GM21381 (cell line): ENCODE results near the gene GUCA2B.

ENCODE experiments used
- ATAC-seq: cut with Tn5 transposase; IDR thresholded peaks from one replicate; pipeline ENCODE4 v1.9.1; 2021; ENCODE audit warnings: mild to moderate bottlenecking, moderate library complexity; ENCODE audit not compliant: unreplicated experiment

The GUCA2B gene

DNA sequence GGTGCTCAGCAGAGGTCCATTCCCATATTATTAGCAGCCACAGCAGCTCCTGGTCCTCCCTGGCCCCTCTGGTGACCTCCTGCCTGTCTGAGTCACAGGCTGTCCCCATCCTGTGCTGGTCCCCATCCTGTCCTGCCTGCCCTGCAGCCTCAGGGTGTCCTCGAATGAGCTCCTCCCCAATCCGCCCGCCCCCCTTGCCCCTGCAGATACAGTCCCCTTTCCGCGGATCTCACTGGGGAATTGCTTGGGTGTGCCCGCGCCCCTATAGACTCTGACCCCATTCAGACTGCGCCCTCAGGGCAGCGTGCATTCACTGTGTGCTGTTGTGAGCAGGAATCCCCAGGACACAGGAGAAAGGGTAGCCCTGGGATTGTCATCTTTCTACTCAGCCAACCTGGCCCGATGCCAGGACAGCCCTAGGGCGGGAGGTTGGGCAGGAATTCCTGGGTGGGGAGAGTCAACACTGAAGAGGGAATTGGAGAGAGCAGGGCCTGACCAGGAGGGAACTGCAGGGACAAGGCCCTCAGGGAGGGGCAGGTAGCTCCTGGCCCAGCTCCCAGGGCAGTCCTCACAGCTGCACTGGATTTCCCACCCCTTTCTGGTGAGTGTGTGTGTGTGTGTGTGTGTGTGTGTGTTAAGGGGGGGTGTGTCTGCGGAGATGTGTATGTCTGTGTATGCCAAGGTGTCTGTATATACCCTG is 12.5 kb downstream of the GUCA2B start:
- ATAC-seq = no peak

DNA sequence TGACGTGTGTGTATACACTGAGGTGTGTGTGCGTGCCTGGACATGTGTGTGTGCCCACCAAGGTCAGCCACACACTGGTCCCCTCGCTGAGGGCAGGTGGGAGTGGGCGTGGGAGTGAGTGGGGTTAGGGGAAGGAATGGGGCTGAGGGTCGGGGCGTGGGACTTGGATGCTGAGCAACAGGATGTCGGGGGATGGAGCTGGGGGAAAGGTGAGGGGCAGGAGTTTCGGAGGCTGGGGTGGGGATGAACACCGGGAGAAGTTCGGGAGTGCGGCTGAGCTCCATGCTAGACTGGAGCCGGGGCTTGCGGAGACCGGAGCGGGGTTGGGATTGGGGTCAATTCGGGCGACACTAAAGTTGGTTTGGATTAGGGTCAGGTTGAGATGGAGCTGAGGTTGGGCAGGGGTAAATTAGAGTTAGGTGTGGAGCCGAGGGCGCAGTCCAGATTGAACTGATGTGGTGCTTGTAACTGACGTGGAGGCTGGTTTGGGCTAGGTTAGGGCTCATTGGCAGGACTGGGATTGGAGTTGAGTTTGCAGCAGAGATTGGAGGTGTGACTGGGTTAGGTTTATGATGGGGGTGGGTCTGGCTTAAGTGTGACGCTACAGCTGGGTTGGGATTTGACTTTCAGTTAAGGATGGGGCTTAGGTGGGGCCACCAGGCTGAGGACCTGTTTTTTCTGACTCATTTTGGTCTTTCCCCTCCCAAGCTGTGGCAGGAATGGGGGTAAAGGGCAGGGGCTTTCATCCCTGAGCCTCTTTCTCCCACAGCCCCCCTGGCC is 14.6 kb downstream of the GUCA2B start:
- no peak for ATAC-seq

DNA sequence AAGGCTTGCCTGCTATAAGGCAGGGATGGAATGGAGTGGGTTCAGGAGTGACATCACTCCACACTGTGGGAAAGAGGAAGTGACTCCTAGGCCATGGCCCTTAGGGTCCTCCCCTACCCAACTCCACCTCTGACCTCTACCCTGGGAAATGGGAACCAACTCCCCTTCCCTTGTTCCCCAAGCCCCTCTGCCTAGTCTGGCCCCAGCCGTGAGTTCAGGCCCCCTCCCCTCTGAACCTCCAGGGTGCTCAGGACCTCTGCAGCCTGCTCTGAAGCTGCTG is 15.1 kb downstream of the GUCA2B start:
- no peak for ATAC-seq

DNA sequence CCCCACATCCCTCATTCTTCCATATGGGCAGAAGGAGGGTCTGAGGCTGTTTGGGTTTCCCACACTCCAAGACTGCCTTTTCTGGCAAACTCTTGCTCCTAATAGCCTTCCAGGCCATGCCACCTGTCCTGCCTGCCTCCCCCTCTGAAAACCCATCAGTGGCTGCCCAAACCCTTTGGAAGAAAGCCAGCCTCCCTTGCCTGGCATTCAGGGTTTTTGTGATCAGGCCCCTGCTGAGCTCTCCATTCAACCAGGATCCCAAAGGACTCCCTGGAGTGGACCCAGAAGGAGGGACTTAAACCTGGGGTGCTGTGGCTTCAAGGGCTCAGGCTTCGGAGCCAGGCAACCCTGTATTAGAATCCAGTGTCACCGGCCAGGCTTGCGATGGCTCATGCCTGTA is 15.6 kb downstream of the GUCA2B start:
- no peak for ATAC-seq

DNA sequence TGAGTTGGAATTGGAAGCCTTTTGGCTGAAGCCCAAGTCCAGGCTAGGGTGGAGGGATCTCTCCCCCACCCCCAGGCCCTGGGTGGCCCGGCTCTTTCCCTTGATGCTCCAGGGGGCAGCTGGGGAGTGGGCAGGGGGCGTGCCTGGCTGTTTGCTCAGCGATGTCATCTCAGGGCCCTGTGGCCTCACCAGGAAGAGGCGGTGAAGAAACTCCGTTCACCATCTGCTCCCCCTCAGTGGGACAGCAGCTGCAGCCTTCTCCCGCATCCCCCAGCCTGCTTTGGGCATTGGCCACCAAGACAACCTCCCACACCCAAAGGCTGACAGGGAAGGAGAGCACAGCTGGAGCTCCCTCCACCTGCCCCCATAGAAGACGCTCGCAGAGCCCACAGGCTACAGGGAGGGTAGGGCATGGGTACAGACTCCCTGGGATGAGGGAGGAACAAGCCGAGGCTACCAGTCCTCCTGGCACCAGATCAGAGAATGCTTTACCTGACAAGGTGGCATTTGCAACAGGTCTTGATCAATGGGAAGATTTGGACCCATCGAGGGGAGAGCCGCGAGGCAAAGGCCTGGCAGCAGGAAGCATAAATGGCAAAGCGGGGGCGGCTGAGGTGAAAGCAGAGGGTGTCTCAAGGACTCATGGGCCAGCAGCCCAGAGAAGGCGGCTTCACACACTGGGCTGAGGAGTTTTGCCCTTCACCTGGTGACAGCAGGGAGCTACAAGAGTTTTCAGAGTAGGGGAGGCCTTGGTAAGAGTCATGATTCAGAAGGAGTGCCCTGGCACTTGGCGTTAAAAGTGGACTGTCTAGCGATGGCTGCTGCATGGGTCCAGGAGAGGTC is 17.8 kb downstream of the GUCA2B start:
- no peak for ATAC-seq

DNA sequence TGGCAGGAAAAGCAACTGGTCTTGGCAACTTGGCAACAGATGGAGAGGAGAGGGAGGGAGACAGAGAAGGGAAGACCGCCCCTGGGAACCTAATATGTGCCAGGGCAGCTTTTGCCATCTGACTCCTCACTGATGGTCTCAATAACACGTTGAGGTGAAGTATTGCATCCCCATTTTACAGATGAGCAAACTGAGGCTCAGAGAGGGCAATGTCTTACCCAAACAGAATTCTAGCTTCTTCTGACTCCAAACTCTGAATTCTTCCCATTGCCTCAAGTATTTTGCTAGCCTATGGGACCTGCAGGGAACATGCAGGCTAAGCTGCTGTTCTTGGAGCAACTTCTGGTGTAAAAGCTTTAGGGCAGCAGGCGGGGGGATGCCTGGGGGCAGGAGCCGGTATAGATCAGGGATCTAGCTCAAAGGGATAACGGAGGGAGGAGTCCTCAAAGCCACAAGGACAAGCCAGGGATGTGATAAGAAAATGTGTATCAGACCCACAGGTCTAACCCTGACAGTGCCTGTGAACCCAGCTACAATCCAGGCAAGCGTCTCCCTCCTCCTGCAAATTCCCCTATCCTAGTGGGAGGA is 18.6 kb downstream of the GUCA2B start:
- no peak for ATAC-seq

DNA sequence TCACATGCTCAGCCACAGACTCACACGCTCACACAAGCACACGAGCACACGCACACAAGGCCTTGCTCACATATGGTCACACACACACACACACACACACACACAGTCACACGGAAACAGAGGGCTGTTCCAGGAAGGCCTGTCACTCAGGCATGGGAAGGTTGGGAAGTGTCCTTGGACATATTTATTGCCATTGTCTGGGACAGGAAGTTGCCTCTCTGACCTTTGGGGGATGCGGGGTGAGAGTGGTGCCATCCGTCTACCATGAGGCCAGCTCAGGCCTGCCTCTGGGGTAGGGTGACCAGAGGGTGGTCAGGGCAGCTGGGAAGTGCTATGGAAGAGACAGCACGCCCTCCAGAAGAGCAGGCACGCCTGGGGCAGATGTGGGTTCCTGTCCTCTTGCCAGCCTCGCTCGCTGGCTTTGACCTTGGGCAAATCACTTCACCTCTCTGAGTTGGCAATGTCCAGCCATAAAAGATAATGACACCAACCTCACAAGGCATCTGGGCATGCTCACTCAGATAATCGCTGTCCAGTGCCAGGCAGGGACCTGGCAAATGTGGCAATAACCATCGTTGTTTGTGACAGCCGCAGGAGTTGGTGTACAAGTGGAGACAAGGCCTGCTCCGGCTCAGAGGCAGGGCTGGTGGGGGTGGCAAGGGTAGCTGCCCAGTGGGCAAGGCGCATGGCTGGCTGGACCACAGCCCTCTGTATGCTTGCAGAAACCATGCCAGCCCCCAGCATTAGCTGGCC is 19.3 kb downstream of the GUCA2B start:
- no peak for ATAC-seq

DNA sequence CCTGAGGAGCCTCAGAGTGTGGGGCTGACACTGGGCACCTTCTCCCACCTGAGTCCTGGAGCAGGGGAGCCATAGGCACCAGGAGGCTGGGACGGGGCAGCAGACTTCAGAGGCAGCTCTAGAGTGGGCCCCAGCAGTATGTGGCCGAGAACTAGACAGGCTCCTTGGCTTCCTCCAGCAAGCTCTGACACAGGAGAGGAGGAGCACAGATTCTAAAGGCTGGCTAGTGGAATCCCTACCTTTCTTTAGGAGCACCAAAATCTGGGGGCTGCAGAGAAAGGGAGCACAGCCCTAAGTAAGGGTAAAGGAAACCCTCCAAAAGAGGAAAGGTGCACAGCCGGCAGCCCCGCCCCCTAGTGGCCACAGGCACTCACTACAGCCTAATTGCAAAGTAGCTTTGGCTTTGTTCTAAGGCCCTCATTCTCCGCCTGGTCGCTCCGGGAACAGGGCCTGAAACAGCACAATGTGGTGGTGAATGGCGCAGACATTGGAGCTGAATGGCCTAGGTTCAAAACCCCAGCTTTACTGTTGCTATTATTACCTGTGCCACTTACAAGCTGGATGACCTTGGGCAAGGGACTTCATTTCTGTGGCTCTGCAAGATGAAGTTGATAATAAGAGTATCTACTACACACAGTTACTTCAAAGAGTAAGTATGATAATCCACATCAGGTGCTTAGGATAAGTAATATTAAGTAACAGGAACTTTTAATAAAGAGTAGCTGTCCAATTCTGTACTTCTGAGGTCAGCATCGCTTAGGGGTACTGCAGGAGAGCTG is 20.1 kb downstream of the GUCA2B start:
- ATAC-seq = no peak

DNA sequence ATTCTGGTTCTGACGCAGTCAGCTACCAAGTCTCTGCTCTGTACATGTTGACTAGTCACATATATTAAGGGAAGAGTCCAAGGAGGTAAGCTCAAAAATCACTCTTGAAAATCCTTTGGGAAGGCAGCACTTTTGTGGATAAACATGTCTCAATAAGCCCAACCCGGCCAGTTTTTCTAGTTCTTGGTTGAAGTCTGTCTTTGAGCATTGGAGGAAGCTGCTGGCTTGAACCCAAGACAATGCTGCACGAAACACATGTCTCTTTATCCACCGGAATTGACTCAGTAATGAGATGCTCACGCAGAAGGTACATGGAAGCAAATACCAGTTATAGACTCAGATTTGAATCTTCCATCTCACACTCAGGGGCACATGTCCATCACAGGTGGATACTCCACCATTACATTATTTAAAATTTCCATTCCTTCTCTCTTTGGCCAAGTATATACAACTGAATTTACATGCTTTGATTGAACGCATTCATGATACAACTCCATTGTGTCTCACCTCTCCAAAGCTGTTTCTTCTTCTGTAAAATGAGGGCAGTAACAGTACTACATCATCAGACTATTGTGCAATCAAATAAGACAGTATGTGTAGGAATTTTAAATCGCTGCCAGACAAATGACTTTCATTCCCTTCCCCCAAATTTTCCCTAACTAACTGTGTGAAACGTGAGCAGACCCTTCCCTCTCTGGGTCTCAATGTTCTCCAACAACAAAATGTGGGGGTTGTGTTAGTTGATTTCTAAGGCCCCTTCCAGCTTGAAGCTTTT is 20.9 kb downstream of the GUCA2B start:
- ATAC-seq = no peak

DNA sequence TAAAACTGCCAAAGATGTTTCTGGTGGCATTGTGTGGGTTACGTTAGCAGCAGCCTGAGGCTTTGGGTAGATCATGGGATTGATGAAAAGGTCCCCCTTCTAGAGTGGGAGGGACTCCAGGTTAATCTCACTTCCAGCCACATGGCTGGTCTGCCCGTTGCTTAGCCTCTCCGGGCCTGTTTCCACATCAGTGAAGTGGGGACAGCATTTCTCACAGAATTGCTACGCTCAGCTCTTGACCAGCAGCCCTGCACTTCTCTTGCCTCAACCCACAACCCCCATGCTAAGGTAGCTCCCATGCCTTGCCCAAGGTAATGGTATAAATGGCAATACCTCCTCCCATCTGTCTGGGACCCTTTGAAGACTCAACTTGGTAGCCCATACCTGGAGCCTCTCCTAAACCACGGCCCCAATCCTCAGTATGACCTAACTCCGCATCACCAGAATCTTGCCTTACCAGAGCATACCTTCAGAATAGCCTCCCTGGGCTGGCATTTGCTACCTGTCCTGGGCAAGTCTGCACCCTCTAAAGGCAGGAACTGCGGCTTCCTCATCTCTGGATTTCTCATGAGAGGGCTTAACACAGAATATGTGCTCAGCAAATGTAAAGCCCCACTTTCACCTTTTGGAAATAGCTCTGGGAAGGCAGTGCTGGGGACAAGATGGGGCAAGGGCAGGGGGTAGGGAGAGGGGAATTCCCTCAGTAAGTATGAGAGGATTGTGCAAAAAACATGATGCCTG is 22.3 kb downstream of the GUCA2B start:
- no peak for ATAC-seq

DNA sequence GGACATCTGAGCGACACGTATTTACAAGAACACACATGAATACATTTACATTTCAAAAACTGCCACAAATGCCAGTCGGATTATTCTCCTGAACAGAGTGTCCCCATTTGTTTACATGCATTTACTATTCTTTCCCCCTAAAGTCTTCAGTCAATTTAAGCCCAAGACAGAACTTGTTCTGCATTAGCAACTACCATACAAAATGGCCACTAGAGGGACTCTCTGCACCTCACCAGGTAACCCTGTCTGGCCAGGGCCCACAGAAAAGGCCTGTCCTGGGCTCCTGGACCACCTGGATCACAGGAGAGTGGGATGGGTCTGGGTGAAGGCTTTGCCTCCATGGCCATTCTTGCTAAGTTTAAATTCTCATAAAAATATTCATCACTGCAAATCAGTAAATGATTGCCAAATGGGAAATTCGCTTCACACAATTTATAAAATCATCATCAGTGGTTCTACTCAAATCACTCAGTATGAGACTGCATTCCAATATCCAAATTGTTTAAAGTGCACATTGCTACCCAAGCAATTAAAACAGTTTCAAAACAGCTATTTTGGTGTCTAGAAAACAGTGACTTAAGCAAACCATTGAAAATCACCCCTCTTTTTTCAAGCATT is 23.8 kb downstream of the GUCA2B start:
- no peak for ATAC-seq

DNA sequence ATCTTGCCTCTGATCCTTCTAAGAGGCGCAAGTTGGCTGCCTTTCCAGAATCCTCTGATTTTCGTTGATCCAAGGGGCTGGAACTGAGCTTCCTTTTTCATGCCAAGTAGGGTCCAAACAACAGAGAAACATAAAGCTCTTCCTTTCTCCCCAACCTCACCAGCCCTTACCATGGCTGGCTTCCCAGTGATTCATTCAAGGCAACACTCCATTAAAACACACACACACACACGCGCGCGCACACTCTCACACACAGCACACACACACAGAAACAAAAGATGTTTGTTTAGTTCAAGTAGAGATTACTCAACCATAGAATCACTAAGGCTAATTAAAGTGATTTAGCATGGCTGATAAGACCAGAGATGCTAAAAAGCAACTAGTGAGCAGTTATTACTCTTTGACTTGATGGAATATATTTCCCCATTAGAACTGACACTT is 24.4 kb downstream of the GUCA2B start:
- no peak for ATAC-seq

DNA sequence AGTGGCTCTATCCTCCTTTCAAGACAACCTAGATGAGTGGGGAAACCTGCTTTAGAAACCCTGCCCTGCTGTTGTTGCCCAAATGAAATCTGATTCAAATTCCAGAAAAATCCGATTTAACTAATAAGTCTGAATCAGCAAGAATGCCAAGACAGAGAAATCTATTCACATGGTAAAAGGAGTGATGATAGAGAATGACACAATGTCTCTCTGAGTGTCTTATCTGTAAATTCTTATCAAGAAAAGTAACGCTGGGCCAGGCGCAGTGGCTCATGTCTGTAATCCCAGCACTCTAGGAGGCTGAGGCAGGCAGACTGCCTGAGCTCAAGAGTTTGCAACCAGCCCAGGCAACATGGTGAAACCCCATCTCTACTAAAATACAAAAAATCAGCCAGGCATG is 25.0 kb downstream of the GUCA2B start:
- ATAC-seq = no peak

DNA sequence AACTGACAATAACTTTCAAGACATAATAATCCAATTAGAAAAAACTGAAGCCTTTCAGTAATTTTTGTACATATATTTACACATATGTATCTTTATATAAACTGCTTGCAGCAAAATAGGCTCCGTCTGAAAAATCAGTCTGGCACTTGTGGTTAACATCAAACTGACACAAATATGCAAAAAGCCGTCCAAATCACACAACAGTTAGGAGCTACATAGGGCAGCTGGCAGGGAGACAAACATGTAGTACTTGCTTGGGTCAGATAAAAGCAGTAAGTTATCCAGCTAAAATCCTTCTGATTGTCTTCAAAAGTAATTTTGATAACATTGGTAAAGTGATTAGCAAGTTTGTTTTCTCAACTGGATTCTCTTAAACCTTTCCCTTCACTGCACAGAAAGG is 26.1 kb downstream of the GUCA2B start:
- no peak for ATAC-seq

DNA sequence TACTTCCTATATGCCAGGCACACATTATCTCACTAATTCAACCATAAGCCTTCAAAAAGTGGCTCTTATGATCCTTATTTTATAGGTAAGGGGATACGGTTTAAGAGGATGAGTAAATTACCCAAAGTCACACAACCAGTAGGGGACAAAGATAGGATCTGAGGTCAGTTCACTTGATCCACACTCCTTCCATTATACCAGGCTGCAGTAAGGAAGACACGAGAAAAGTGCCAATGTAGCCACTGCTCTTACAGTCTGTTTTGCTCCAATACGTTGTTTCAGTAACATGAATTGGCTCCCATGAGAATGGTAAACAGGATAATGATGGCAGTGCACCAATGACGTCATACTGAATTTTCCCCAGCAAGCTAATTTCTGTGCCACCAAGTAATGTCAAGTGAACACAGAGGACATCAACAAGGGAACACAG is 26.7 kb downstream of the GUCA2B start:
- no peak for ATAC-seq

DNA sequence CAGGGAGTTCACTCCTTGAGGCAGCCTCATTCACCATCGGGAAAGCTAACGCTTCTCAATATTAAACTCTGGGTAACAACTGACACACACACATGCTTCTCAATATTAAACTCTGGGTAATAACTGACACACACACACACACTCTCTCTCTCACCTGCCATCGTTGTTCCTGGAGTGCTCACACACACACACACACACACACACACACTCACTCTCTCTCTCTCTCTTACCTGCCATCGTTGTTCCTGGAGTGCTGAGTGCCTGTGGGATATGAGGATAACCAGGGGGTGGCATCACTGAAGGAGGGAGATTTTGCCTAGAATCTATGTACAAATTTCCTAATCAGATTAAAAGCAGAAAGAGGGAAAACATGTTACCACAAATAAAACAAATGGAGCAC is 28.5 kb downstream of the GUCA2B start:
- no peak for ATAC-seq

DNA sequence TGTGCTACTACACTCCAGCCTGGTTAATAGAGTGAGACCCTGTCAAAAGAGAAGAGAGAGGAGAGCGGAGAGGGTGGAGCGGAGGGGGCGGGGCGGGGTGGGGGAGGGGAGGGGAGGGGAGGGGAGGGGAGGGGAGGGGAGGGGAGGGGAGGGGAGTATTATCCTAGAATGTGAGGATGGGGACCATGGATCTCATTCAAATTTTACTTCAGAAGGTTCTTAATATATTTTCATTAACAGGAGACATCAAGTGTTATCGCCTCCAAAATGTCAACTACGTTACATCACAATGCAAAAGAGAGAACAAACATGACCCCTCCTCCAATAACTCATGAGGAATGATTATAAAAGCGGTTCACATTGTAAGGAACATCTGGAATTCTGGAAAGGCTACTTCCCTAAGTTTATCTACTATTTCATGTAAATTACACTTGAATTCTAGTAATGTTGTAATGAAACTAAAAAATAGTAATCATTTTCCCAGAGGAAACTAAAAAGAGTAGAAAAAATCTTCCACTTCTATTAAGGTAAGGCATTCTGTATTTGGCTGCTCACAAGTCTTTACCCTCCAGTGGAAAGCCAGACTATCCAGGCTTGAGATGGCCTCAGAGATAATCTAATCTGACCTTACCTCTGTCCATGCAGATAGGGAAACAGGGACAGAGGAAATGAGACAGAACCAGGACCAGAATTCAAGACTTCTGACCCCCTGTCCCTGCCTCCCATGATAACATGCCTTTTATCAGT is 30.2 kb downstream of the GUCA2B start:
- ATAC-seq = no peak

DNA sequence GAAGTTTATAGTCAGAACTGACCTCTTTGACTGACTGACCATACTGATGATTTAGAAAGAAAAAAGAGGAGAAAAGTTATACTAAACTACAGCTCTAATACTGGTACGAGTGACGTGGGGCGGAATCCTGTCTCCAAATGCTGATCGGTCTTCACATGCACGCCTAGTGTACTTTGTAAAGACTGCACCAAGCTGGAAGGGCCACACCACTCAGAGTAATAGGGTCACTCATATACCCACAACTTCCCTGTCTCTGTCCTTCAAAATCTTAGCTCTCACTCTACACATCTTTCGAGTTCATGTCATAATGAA is 30.7 kb downstream of the GUCA2B start:
- ATAC-seq = no peak
